SU-DHL-6 (cell line): ENCODE data around the gene EGFL7.

Experiments used
- EZH2phosphoT487 ChIP-seq: fragments of 200-600 bp; sonication (generic), shearing (Covaris generic); conservative IDR thresholded peaks from 2 replicates; pipeline ENCODE4 v1.6.1; 2018; ENCODE audit warnings: mild to moderate bottlenecking, antibody characterized with exemption, low read length, moderate library complexity, mixed read lengths
- TF ChIP-seq, protein P1 (sequence below): fragments of 200-600 bp; sonication (generic); IDR thresholded peaks from one replicate; pipeline ENCODE4 v1.5.1; 2017; ENCODE audit warnings: antibody characterized with exemption, mild to moderate bottlenecking, low read length, moderate library complexity; ENCODE audit not compliant: insufficient read depth, poor library complexity, severe bottlenecking

- TF ChIP-seq EZH2phosphoT487 = no peak
- TF ChIP-seq, protein P1, sequence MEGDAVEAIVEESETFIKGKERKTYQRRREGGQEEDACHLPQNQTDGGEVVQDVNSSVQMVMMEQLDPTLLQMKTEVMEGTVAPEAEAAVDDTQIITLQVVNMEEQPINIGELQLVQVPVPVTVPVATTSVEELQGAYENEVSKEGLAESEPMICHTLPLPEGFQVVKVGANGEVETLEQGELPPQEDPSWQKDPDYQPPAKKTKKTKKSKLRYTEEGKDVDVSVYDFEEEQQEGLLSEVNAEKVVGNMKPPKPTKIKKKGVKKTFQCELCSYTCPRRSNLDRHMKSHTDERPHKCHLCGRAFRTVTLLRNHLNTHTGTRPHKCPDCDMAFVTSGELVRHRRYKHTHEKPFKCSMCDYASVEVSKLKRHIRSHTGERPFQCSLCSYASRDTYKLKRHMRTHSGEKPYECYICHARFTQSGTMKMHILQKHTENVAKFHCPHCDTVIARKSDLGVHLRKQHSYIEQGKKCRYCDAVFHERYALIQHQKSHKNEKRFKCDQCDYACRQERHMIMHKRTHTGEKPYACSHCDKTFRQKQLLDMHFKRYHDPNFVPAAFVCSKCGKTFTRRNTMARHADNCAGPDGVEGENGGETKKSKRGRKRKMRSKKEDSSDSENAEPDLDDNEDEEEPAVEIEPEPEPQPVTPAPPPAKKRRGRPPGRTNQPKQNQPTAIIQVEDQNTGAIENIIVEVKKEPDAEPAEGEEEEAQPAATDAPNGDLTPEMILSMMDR = no peak
Observed at GRCh38 chr9:136658849-136659535, 3.7 kb upstream of the EGFL7 start.
